IPS DF 4.7 (cell line): ENCODE data around the gene CDH18.
"Not testable (repeated sequence)": the region's sequence is repeated elsewhere in the genome, so short reads cannot be mapped to it uniquely, and the experiment has no call there.

Experiments
- DNase-seq: peaks from one replicate; pipeline ENCODE4 v3.0.0-alpha.2; 2013; ENCODE audit warnings: low spot score; ENCODE audit errors: extremely low read depth

The CDH18 gene

DNA sequence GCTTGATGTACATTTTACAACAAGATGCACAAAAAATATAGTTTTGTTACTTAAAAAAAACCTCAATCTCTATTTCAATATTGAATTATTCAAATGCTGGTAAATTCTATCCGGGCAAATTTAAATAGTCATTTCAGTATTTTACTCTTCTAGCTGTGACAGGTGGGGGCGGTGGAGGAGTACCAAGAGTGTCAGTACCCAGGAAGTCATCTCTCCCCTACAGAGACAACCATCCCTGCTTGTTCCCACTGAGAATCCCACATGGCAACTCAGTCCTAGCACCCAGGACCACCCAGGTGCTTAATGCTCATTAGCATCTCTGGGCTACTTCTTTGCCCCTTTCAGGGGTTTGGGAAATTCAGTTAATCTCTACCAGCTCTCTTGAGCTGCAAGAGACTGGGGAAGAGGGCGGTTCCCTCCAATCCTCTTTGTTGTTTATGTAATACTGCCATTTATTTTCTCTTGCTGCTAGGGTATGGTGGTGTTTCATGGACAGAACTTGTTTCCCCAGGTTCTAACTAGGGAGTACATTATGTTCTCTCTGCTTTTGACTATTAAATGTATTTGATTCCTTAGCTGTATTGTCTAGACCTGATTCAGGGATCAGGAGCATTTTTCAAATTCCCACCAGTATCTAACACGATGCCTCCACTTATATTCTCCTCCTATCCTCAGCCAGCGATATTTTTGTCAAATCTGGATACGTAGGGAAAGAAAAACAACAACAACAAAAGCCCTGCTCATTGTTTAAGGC lies 122.5 kb downstream of the CDH18 start:
- no peak for DNase-seq

DNA sequence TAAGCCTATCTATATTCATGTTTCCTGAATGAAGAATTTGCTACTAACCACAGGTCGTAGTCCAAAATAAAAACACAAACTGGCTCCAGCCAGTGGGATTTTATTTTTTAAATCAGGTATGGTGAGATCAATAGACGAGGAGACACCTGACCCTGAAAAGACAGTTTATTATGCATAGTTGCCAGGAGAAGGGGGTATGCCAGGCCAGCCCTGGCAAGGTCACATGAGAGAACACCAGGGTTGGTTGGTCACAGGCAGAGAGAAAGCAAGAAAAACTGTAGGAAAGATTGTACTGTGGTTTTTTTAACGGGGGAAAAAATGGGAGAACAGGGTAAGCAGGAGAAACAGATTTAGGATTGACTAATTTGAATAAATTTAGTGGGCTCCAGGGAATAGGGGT lies 125.3 kb downstream of the CDH18 start:
- DNase-seq, result no peak

DNA sequence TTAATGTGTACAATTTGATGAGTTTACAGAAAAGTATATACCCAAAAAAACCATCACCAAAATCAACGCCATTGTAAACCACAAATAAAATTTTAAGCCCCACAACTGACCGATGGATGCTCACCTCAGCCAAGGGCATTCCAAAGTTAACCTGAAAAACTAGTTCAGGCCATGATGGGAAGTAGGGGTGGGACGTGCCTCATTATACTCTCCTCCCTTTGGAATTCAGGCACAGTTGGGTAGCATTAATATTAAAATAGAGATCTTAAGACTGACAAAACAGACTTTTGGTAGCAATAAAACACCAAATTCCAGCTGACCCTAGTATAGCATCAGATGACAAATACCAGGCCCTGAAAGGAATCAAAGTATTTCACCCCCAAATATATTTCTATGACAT lies 129.0 kb downstream of the CDH18 start:
- peak; percentile 14 for DNase-seq

- no peak for DNase-seq
These were observed 132.1 kb downstream of the CDH18 start for GRCh38 chr5:19855931-19856330.

DNA sequence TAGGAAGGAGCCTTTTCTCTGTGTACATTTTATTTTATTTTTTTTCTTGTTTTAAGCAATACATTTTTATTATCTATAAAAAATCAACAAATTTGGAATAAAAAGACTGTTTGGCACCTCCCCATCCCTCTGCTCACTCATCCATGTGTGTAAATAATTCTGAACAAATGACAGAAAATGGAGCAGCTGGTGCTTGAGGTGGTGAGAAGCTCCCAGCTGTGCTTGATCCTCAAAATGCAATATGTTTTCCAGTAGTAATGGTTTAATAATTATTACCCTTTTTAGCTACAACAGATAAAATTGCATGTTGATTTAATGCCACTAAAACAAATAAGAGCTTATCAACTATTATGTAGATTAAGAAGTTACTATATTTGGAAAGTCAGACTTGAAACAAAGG lies 132.5 kb downstream of the CDH18 start:
- DNase-seq, result no peak

GRCh38 chr5:19855031-19855430 lies 133.0 kb downstream of the CDH18 start:
- no peak for DNase-seq

- no peak for DNase-seq
These were observed 134.3 kb downstream of the CDH18 start for GRCh38 chr5:19853616-19854240.

DNA sequence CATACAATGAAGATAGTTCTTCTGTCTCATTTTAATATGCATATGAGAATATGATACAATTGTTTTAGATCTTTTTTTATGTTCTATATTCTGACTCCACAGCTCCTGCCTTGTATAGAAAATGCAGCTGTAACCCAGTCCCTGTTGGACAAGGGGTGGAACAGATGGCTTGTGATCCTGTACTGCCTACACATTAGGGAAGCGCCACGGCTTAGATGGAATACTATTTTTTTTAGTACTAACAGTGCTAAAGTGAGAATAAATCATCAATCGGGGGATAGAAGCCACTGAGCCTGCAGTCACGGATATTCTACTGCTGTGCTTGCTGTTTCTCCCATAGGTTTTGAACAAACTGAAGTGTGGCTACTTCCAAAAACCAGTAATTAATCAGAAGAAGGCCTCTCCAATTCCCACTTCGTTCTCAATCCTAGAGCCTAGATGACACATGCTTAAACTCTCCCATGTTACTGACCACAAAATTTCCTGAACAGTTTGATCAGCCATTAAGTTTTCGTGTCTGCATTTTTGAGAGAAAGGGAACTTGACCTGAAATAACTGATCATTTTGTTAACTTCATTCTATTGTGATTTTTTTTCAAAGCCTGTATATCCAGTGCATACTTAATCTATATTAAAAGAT lies 150.3 kb downstream of the CDH18 start:
- no peak for DNase-seq

- no peak for DNase-seq
These were observed 152.6 kb downstream of the CDH18 start for GRCh38 chr5:19835442-19835841.

DNA sequence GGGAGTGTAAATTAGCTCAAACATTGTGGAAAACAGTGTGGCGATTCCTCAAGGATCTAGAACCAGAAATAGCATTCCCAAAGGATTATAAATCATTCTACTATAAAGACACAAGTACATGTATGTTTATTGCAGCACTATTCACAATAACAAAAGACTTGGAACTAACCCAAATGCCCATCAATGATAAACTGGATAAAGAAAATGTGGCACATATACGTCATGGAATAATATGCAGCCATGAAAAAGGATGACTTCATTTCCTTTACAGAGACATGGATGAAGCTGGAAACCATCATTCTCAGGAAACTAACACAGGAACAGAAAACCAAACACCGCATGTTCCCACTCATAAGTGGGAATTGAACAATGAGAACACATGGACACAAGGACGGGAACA lies 175.3 kb downstream of the CDH18 start:
- DNase-seq, result not testable (repeated sequence)

DNA sequence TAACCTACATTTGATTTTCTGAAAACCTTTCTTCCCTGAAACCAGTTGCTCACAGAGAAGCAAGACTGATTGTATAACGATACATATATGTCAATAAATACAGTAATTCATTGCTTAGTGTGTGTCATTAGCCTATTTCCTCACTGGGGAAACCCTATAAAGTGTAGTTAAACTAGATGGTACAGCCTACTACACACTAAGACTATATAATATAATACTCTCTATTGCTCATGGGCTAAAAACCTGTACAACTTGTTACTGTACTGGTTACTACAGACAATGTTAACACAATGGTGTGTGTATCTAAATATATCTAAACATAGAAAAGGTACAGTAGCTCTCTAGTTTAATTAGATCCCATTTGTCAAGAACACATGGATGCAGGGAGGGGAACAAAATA lies 181.2 kb downstream of the CDH18 start:
- no peak for DNase-seq

GRCh38 chr5:19802686-19803085 lies 185.3 kb downstream of the CDH18 start:
- no peak for DNase-seq

DNA sequence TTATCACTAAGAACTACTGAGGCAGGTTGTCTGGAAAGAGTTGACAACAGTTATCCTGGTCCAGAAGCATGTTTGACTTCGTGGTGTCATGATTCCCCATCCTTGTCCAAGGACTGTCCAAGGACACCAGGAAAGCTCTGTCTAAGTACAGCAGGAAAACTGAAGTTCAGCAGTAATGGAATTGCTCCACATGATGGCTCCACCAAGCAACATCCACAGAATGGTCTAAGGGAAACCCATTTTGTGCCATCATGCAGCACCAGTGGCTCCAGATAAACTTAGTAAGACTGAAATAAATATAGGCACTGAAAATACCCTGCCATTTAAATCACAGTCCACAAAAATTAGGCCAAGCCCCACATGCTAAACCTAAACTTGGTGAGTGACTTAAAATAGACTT lies 192.8 kb downstream of the CDH18 start:
- DNase-seq, result peak; percentile 25

DNA sequence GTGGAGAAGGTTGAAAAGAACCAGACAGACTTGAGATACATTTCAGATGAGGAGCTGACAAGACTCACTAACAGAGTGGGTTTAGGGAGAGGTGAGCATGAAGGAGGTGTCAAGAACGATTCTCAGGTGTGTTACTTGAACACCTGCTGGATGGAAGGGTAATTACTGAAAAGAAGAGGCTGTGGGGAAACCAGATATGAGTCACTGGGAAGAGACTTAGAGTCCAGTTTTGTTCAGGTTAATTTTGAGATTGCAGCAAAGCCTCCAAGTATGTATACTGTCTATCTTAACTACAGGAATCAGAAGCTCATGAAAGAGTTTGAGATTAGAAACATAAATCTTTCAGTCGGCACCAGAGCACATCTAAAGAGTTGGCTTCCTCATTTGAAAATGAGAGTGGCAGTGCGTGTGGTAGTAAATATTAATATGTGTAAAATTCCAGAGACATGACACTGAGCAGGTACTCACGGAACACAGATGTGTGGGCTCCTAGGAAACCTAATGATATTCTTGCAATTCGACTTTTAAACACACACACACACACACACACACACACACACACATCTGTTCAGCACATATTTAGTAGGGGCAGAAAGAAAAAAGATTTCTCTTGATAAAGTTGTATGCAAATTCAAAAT lies 197.1 kb downstream of the CDH18 start:
- DNase-seq, result no peak

DNA sequence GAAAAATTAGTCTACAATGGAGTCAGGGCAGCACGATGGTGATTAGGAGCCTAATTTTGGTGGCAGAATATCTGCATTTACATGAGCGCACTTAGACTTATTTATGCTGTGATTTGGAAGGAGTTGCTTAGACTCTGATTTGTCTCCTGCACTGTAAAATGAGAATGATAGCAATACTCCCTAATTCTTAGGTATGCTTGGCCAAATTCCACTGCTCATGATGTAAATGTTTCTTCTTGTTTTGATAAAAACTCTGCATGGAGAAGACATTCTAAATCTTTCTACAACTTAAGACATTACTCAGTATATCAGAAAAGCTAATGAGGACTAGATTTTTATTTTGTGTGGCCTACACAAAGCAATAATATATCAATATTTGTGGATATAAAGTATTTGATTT lies 205.4 kb downstream of the CDH18 start:
- no peak for DNase-seq

- no peak for DNase-seq
These were observed 210.6 kb downstream of the CDH18 start for GRCh38 chr5:19777363-19777762.

- DNase-seq, result not testable (repeated sequence)
These were observed 211.1 kb downstream of the CDH18 start for GRCh38 chr5:19776886-19777285.

DNA sequence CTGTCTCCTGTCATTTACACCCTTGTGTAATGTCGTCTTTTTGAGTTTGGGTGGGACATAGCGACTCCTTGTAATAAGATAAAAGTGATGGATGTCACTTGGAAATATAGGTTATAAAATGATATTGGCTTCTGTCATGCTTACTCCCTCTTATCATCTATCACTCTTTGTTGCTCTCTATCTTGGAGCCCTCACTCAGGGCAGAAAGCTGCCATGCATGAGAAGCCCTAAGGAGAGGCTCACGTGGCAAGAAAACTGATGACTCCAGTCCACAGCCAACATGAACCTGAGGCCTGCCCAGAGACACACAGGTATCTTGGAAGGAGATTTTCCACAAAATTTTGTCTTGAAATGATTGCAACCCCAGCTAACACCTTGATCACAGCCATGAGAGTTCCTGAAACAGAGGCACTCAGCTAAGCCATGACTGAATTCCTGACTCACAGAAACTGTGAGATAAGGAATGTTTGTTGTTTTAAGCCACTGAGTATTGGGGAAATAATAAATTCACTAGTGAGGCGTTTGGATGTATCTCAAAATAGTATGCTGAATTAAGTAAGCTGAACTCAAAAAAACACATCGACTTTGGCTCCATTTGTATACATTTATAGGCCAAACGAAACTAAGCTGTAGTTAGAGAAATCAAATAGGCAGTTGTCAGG lies 216.7 kb downstream of the CDH18 start:
- no peak for DNase-seq

GRCh38 chr5:19770396-19770795 lies 217.6 kb downstream of the CDH18 start:
- DNase-seq, result no peak

DNA sequence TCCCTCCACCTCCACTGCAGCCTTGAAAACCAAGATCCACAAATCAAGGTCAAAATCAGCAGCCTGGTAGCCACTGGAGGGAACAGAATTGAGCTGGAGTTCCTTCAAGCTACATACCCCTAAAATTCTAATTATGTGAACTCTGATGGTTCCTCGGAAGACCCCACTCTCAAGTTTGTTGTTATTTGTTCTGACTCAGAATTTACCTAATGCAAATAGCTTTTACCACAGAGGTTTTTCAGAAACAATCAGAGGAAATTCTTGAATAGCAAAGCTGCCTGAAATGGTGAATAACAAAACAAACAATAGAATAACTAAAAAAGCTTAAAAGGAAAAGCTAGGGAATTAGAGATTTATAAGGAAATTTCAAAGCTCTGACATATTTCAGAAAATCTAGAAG lies 220.0 kb downstream of the CDH18 start:
- peak; percentile 38 for DNase-seq

DNA sequence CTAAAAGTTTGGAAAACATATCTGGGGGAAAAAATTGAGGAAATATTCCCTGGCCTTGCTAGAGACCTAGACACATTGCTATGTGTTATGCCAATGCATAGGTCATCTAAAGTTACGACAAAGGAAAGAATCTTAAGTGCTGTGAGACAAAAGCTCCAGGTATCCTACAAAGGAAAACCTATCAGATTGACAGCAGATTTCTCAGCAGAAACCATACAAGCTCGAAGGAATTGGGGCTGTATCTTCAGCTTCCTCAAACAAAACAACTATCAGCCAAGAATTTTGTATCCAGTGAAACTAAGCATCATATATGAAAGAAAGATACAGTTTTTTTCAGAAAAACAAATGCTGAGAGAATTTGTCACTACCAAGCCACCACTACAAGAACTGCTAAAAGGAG lies 234.4 kb downstream of the CDH18 start:
- DNase-seq, result no peak

DNA sequence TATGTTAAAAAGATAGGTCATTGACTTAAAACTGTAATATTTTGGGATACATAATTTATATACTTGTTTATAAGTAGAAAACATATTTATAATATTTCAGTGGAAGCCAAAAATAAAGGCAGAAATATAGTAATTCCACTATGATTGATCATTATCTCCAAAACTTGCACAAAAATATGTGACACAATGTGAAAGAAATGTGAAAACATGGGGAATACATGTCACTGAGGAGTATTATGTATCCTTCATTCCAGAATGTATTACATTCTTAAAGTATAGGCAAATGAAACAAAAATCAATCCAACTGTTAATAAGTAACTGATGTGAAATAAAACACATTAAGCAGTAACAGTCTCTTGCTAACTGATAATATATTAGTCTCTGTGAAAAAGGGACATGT lies 236.7 kb downstream of the CDH18 start:
- no peak for DNase-seq
